Activated naive CD4-positive, alpha-beta T cell treated with anti-CD3 and anti-CD28 coated beads, Interleukin-2, amount 10 ng/mL, durations not matched to agents 7 days and 5 days (primary cell): ENCODE data around the gene ZCCHC2.
A peak's percentile ranks its signal among the peaks of the same experiment; 100 is the strongest.

Experiments
- CTCF ChIA-PET: fragments of 350-600 bp; sonication (Branson Sonifier 250); formaldehyde crosslinking; loops from one replicate; lab custom pipeline; 2021; ENCODE audit warnings: antibody characterized with exemption; lab: Charles Lee
- DNase-seq: peaks from one replicate; pipeline ENCODE4 v3.0.0-alpha.2; 2020
- H3K27ac Mint-ChIP-seq: one replicate; pipeline ENCODE4 v1.8.0; 2021; ENCODE audit warnings: mild to moderate bottlenecking, moderate library complexity, mixed read lengths
- H3K27me3 Mint-ChIP-seq: one replicate; pipeline ENCODE4 v1.8.0; 2021; ENCODE audit warnings: mild to moderate bottlenecking, mixed read lengths
- H3K36me3 Mint-ChIP-seq: one replicate; pipeline ENCODE4 v1.8.0; 2021; ENCODE audit warnings: mixed read lengths
- H3K4me1 Mint-ChIP-seq: one replicate; pipeline ENCODE4 v1.8.0; 2021; ENCODE audit warnings: mixed read lengths
- H3K4me3 Mint-ChIP-seq: one replicate; pipeline ENCODE4 v1.8.0; 2021; ENCODE audit warnings: mild to moderate bottlenecking, moderate library complexity, mixed read lengths
- H3K9me3 Mint-ChIP-seq: one replicate; pipeline ENCODE4 v1.8.0; 2021; ENCODE audit warnings: mixed read lengths

Gene ZCCHC2

DNA sequence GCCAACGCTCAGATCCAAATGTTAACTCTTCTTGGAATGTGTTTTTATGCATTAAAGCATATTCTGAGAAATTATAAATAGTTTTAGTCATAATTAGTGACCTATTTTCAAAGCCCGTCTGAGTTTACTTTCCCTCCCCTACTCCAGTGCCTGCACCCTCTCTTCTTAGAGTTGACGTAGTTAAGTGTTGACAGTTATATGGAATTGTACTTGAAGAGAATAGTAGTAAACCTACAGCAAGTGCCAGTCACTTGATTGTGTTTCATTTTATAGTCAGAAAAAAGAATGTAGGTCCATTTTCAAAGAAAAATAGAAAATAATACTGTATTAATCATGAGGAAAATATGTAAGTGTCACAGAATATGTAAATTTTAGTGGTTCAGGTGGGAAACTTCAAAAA, 41.2 kb downstream of the ZCCHC2 start:
- no peak overlapping the region for H3K27ac Mint-ChIP-seq
- peaks cover 5% of the 10 kb centered on the region for H3K4me1 Mint-ChIP-seq
- no peaks in the 10 kb centered on the region for H3K9me3 Mint-ChIP-seq
- H3K27me3 Mint-ChIP-seq: no peaks in the 10 kb centered on the region
- H3K4me3 Mint-ChIP-seq: no peak overlapping the region
- no peak for DNase-seq
- H3K36me3 Mint-ChIP-seq: peaks cover 67% of the 10 kb centered on the region
- CTCF ChIA-PET: no interaction called here

DNA sequence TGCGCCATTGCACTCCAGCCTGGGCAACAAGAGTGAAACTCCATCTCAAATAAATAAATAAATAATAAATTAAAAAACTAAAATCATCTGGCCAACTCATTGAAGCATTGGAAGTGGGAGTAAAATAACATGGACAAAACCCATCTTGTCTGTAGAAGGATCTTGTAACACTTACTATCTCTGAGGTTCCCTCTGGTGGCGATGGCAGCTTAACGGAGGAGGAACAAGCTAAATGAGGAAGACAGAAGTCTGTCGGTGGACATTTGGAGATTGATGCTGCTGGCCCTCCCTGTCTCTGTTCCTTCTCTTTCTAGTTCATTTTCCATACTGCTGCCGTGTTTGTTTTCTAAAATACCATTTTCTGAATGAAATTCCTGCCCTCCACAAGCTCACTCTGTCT, 43.4 kb downstream of the ZCCHC2 start:
- H3K27me3 Mint-ChIP-seq: no peaks in the 10 kb centered on the region
- peaks cover 4% of the 10 kb centered on the region for H3K4me1 Mint-ChIP-seq
- H3K36me3 Mint-ChIP-seq: peaks cover 66% of the 10 kb centered on the region
- CTCF ChIA-PET: interaction anchor here (1.4 to 3.4 kb wide), 3 partner anchors 11 to 141 kb away, joined by 3 to 15 read pairs (median 14); no protein-coding TSS in a partner anchor
- no peak overlapping the region for H3K4me3 Mint-ChIP-seq
- DNase-seq: peak; percentile 40
- no peaks in the 10 kb centered on the region for H3K9me3 Mint-ChIP-seq
- H3K27ac Mint-ChIP-seq: no peak overlapping the region

- CTCF ChIA-PET: interaction anchor here (0.6 to 3.4 kb wide), 5 partner anchors 10 to 416 kb away, joined by 3 to 15 read pairs (median 4); no protein-coding TSS in a partner anchor
- Mint-ChIP-seq H3K36me3 (peaks cover 65% of the 10 kb centered on the region), H3K9me3 (no peaks in the 10 kb centered on the region), H3K27me3 (no peaks in the 10 kb centered on the region), H3K4me3 (no peak overlapping the region), H3K27ac (no peak overlapping the region), H3K4me1 (peaks cover under 1% of the 10 kb centered on the region)
- DNase-seq: no peak
Measured at GRCh38 chr18:62566818-62567217, 44.0 kb downstream of the ZCCHC2 start.

GRCh38 chr18:62569081-62569655, 46.3 kb downstream of the ZCCHC2 start:
- no peak for DNase-seq
- no peaks in the 10 kb centered on the region for H3K9me3 Mint-ChIP-seq
- no peak overlapping the region for H3K4me3 Mint-ChIP-seq
- no peak overlapping the region for H3K27ac Mint-ChIP-seq
- peaks cover 8% of the 10 kb centered on the region for H3K4me1 Mint-ChIP-seq
- peaks cover 64% of the 10 kb centered on the region for H3K36me3 Mint-ChIP-seq
- CTCF ChIA-PET: interaction anchor here (0.8 kb wide), 1 partner anchor 14 kb away, joined by 3 read pairs; no protein-coding TSS in a partner anchor
- no peaks in the 10 kb centered on the region for H3K27me3 Mint-ChIP-seq

DNA sequence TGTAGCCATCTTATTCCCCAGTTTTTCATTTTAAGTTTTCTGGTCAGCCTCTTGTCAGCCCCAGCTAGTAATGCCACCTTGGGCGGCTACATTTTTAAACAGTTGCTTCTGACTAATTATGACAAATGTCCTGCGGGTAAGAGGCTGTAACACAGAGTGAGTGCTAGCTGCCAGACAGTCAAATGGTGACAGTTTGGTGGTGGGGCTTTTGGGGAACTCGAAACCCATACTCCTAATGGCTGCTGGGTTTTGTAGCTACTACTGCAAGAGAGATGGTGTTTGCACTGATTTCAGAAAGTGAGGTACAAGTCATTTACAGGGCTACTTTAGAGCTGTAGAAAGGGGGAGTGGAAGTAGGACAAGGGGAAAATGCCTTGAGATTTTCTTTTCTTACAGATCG, 48.2 kb downstream of the ZCCHC2 start:
- CTCF ChIA-PET: interaction anchor here (0.7 to 2.0 kb wide), 3 partner anchors 8 to 44 kb away, joined by 3 to 11 read pairs (median 4); no protein-coding TSS in a partner anchor
- Mint-ChIP-seq H3K27me3 (no peaks in the 10 kb centered on the region), H3K36me3 (peaks cover 75% of the 10 kb centered on the region), H3K4me3 (no peak overlapping the region), H3K27ac (no peak overlapping the region), H3K4me1 (peaks cover 8% of the 10 kb centered on the region), H3K9me3 (no peaks in the 10 kb centered on the region)
- no peak for DNase-seq

- Mint-ChIP-seq H3K27me3 (no peaks in the 10 kb centered on the region), H3K4me3 (no peak overlapping the region), H3K36me3 (peaks cover 74% of the 10 kb centered on the region), H3K9me3 (no peaks in the 10 kb centered on the region), H3K4me1 (peaks cover 12% of the 10 kb centered on the region), H3K27ac (no peak overlapping the region)
- CTCF ChIA-PET: interaction anchor here (0.7 to 2.0 kb wide), 3 partner anchors 9 to 43 kb away, joined by 3 to 11 read pairs (median 4); no protein-coding TSS in a partner anchor
- no peak for DNase-seq
Measured at GRCh38 chr18:62571648-62572047, 48.8 kb downstream of the ZCCHC2 start.

DNA sequence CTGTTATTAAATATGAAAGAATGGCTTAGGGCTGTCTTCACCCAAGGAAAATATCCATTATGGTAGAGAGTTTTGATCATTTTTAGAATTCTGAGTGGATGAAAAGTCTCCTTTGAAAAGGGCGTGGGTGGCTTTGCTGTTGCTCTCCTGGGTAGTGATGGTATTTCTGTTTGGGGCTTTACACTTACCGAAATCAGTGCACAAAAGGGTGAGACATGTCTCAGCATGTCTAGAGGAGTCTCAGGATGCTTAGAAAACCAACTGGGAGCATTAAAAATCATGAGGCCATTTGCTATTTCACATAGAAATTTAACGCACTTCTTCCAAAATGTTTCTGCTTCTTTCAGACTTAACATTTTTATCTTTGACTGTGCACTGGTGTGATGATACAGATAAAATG, 49.6 kb downstream of the ZCCHC2 start:
- H3K9me3 Mint-ChIP-seq: no peaks in the 10 kb centered on the region
- H3K4me3 Mint-ChIP-seq: no peak overlapping the region

DNA sequence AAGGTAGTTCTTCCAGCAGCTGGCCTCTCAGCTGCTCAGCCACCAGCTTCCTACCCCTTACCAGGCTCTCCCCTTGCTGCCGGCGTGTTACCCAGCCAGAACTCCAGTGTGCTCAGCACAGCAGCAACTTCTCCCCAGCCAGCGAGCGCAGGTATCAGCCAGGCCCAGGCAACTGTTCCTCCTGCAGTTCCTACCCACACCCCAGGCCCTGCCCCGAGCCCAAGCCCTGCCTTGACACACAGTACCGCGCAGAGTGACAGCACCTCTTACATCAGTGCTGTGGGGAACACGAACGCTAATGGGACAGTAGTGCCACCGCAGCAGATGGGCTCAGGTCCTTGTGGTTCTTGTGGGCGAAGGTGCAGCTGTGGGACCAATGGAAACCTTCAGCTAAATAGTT, 52.0 kb downstream of the ZCCHC2 start:
- Mint-ChIP-seq H3K9me3 (no peaks in the 10 kb centered on the region), H3K27ac (no peak overlapping the region), H3K4me1 (peaks cover 18% of the 10 kb centered on the region), H3K27me3 (no peaks in the 10 kb centered on the region), H3K4me3 (no peak overlapping the region), H3K36me3 (peaks cover 68% of the 10 kb centered on the region)
- CTCF ChIA-PET: interaction anchor here (1.0 kb wide), 1 partner anchor 10 kb away, joined by 5 read pairs; no protein-coding TSS in a partner anchor
- no peak for DNase-seq

More for the DNA sequence above, 49.6 kb downstream of the ZCCHC2 start:
- peaks cover 77% of the 10 kb centered on the region for H3K36me3 Mint-ChIP-seq
- no peaks in the 10 kb centered on the region for H3K27me3 Mint-ChIP-seq
- CTCF ChIA-PET: interaction anchor here (1.0 to 2.0 kb wide), 3 partner anchors 11 to 12 kb away, joined by 3 to 11 read pairs (median 4); no protein-coding TSS in a partner anchor
- peaks cover 18% of the 10 kb centered on the region for H3K4me1 Mint-ChIP-seq
- no peak for DNase-seq
- H3K27ac Mint-ChIP-seq: peak overlapping the region; percentile 47

DNA sequence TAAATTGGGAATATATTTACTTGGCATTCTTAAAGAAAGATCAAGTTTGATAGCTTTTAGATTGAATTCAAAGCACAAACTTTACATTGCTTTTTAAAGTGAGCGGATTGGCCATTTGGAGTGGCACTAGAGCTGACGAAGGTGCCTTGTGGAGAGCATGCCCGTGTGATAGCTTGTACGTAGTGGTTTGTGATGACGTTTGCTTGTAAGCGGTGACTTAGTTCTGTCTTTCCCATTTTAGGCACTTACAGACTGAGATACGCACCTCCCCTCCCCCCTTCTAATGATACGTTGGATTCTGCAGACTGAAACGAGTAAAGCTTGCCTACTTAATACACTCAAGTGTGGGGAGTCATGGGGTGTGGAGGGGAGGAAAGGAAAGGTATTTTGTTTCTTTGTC, 53.4 kb downstream of the ZCCHC2 start:
- DNase-seq: no peak
- no peaks in the 10 kb centered on the region for H3K9me3 Mint-ChIP-seq
- H3K4me3 Mint-ChIP-seq: no peak overlapping the region
- CTCF ChIA-PET: interaction anchor here (1.5 to 3.2 kb wide), 2 partner anchors 9 to 10 kb away, joined by 3 to 18 read pairs; no protein-coding TSS in a partner anchor
- H3K36me3 Mint-ChIP-seq: peaks cover 59% of the 10 kb centered on the region
- no peaks in the 10 kb centered on the region for H3K27me3 Mint-ChIP-seq
- H3K4me1 Mint-ChIP-seq: peaks cover 18% of the 10 kb centered on the region
- H3K27ac Mint-ChIP-seq: no peak overlapping the region

DNA sequence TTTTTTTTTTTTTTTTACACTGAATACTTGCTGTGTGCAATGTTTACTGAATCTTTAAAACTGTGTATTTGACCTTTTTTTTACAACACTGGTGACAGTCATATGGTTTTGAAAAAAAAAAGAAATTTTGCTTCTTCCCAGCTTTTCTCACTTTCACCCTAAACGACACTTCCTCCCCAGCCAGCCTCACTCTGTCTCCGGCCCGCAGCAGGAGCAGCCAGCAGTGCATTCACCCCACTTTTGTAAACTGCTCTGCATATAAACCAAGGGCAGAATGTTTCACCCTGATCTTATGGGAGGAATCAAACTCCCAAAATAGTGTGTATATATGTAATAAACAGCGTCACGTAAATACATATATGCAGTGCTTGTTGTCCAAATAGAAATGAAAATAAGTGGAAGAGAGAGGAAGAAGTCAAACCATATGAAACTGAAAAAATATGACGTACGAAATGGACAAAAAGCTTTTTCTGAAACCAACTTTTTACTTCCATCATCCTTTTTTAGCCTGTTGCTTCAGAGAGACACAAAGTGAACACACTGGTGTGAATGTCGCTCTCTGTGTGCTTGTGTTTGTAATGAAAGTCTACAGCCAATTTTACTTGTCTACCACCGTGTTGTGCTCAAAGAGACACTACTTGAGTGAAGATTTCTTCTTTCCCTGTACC, 54.2 kb downstream of the ZCCHC2 start:
- no peak for DNase-seq
- peaks cover 16% of the 10 kb centered on the region for H3K4me1 Mint-ChIP-seq
- no peaks in the 10 kb centered on the region for H3K9me3 Mint-ChIP-seq
- H3K27me3 Mint-ChIP-seq: no peaks in the 10 kb centered on the region
- no peak overlapping the region for H3K27ac Mint-ChIP-seq
- H3K4me3 Mint-ChIP-seq: no peak overlapping the region
- peaks cover 55% of the 10 kb centered on the region for H3K36me3 Mint-ChIP-seq
- CTCF ChIA-PET: interaction anchor here (1.5 to 3.2 kb wide), 2 partner anchors 10 kb away, joined by 3 to 18 read pairs; no protein-coding TSS in a partner anchor

GRCh38 chr18:62577765-62578164, 54.9 kb downstream of the ZCCHC2 start:
- H3K4me1 Mint-ChIP-seq: peaks cover 12% of the 10 kb centered on the region
- CTCF ChIA-PET: interaction anchor here (1.5 to 3.2 kb wide), 2 partner anchors 9 to 11 kb away, joined by 3 to 18 read pairs; no protein-coding TSS in a partner anchor
- H3K4me3 Mint-ChIP-seq: no peak overlapping the region

GRCh38 chr18:62578980-62579511, 56.2 kb downstream of the ZCCHC2 start:
- H3K4me3 Mint-ChIP-seq: no peak overlapping the region
- no peaks in the 10 kb centered on the region for H3K27me3 Mint-ChIP-seq
- CTCF ChIA-PET: no interaction called here
- H3K27ac Mint-ChIP-seq: no peak overlapping the region
- H3K4me1 Mint-ChIP-seq: peaks cover 25% of the 10 kb centered on the region
- no peaks in the 10 kb centered on the region for H3K9me3 Mint-ChIP-seq
- no peak for DNase-seq
- peaks cover 48% of the 10 kb centered on the region for H3K36me3 Mint-ChIP-seq

More at GRCh38 chr18:62577765-62578164, 54.9 kb downstream of the ZCCHC2 start:
- no peaks in the 10 kb centered on the region for H3K9me3 Mint-ChIP-seq
- no peaks in the 10 kb centered on the region for H3K27me3 Mint-ChIP-seq
- no peak for DNase-seq
- peaks cover 52% of the 10 kb centered on the region for H3K36me3 Mint-ChIP-seq
- H3K27ac Mint-ChIP-seq: no peak overlapping the region

- Mint-ChIP-seq H3K27me3 (no peaks in the 10 kb centered on the region), H3K36me3 (peaks cover 36% of the 10 kb centered on the region), H3K9me3 (no peaks in the 10 kb centered on the region), H3K4me3 (no peak overlapping the region), H3K27ac (peak overlapping the region; percentile 91), H3K4me1 (peaks cover 46% of the 10 kb centered on the region)
- no peak for DNase-seq
- CTCF ChIA-PET: interaction anchor here (0.6 to 4.5 kb wide), 21 partner anchors 10 to 515 kb away, joined by 3 to 32 read pairs (median 3); partner anchors contain the start of gene TNFRSF11A
Measured at GRCh38 chr18:62583376-62583775, 60.6 kb downstream of the ZCCHC2 start.
